GM18519 (cell line): Measurements from ENCODE around the gene CREB3.

Experiments used
- ATAC-seq: cut with Tn5 transposase; IDR thresholded peaks from one replicate; pipeline ENCODE4 v1.9.1; 2021; ENCODE audit warnings: mild to moderate bottlenecking, moderate library complexity; ENCODE audit not compliant: unreplicated experiment, low FRiP score

Gene CREB3

GRCh38 chr9:35732185-35732799 is at the start of gene CREB3, which contains the start of gene TLN1:
Gene CREB3, plus strand, starts transcription at chr9:35732666. Its CDS starts 107 bp downstream, at chr9:35732773.
Gene TLN1, minus strand, starts transcription at chr9:35732195. Its CDS starts 6,501 bp downstream, at chr9:35725694.
- ATAC-seq, result peak; percentile 70

- no peak for ATAC-seq
Observed at GRCh38 chr9:35683323-35683722, 49.1 kb upstream of the CREB3 start.

GRCh38 chr9:35684921-35685320 is 47.5 kb upstream of the CREB3 start:
- ATAC-seq, result no peak

- ATAC-seq, result no peak
Observed at GRCh38 chr9:35685506-35685905, 47.0 kb upstream of the CREB3 start.

GRCh38 chr9:35686222-35687203 is 46.0 kb upstream of the CREB3 start:
- no peak for ATAC-seq

GRCh38 chr9:35687306-35687705 is 45.2 kb upstream of the CREB3 start:
- ATAC-seq, result no peak

- ATAC-seq, result no peak
Observed at GRCh38 chr9:35687972-35688557, 44.4 kb upstream of the CREB3 start.

- ATAC-seq, result no peak
Observed at GRCh38 chr9:35688558-35689541, 43.6 kb upstream of the CREB3 start.

GRCh38 chr9:35689542-35690293 is 42.7 kb upstream of the CREB3 start, which contains the start of gene TPM2:
Gene TPM2, minus strand, starts transcription at chr9:35689925. Its CDS starts 108 bp downstream, at chr9:35689817.
- ATAC-seq, result no peak

GRCh38 chr9:35690294-35690613 is 42.2 kb upstream of the CREB3 start:
- no peak for ATAC-seq

GRCh38 chr9:35690614-35691333 is 41.7 kb upstream of the CREB3 start:
- ATAC-seq, result no peak

- no peak for ATAC-seq
Observed at GRCh38 chr9:35691334-35691650, 41.2 kb upstream of the CREB3 start.

- ATAC-seq, result no peak
Observed at GRCh38 chr9:35691757-35692301, 40.6 kb upstream of the CREB3 start.

- no peak for ATAC-seq
Observed at GRCh38 chr9:35695943-35696401, 36.5 kb upstream of the CREB3 start.

- ATAC-seq, result peak; percentile 64
Observed at GRCh38 chr9:35696520-35697215, 35.8 kb upstream of the CREB3 start.

GRCh38 chr9:35697486-35697885 is 35.0 kb upstream of the CREB3 start:
- no peak for ATAC-seq

GRCh38 chr9:35698231-35698630 is 34.2 kb upstream of the CREB3 start:
- no peak for ATAC-seq

- no peak for ATAC-seq
Observed at GRCh38 chr9:35700031-35700430, 32.4 kb upstream of the CREB3 start.
